DOHH2 (cell line): Measurements from ENCODE around the gene PLCL1.

Source experiments
- CTCF ChIP-seq: fragments of 200-600 bp; sonication (generic); IDR thresholded peaks from one replicate; pipeline ENCODE4 v1.5.1; 2014; ENCODE audit warnings: antibody characterized with exemption, mild to moderate bottlenecking, low read depth, low read length; ENCODE audit not compliant: poor library complexity, severe bottlenecking
- EZH2phosphoT487 ChIP-seq: fragments of 200-600 bp; sonication (generic); IDR thresholded peaks from 2 replicates; pipeline ENCODE4 v1.6.1; 2017; ENCODE audit warnings: borderline replicate concordance, mild to moderate bottlenecking, antibody characterized with exemption, low read length, moderate library complexity, mixed read lengths

- TF ChIP-seq EZH2phosphoT487 (no peak), CTCF (no peak)
These were observed 374.4 kb downstream of the PLCL1 start for GRCh38 chr2:198178766-198179165.
